CD14-positive monocyte (primary cell): ENCODE measurements around the gene EGF. TPM values are rescaled to one million over a fixed set of nuclear protein-coding genes. Genes with fewer than 3 reads are reported as not detected.

Source experiments
- DNase-seq, 3 donors: peaks; one replicate each; pipeline ENCODE4 v3.0.0-alpha.2; 2011 to 2022
- H2AFZ ChIP-seq: 2 replicates; pipeline ENCODE4 v1.6.0; 2012; ENCODE audit warnings: mild to moderate bottlenecking, low read depth, low read length, inconsistent platforms; ENCODE audit not compliant: insufficient read depth, poor library complexity, severe bottlenecking
- H3K27ac ChIP-seq, 2 donors: 1 replicate in 1 of 2; 2 replicates in 1 of 2; pipeline ENCODE4 v1.5.1; 2012 to 2013; ENCODE audit warnings: low read length in 2 of 2, control low read depth in 1 of 2, inconsistent platforms in 1 of 2, low read depth in 1 of 2, mild to moderate bottlenecking in 1 of 2
- H3K27me3 ChIP-seq, 2 donors: one replicate each; pipeline versions ENCODE4 v1.6.0 to v1.6.1; 2011 to 2013; ENCODE audit warnings: low read length in 2 of 2; ENCODE audit not compliant: control insufficient read depth in 2 of 2, insufficient read depth in 2 of 2
- H3K36me3 ChIP-seq, 2 donors: replicated peaks in 1 of 2; 1 replicate in 1 of 2; 2 replicates in 1 of 2; pipeline versions ENCODE4 v1.5.1 to v1.6.1; 2012 to 2013; ENCODE audit warnings: low read length in 2 of 2, control low read depth in 1 of 2, inconsistent platforms in 1 of 2, mild to moderate bottlenecking in 1 of 2; ENCODE audit not compliant: insufficient read depth in 2 of 2, control insufficient read depth in 1 of 2
- H3K4me1 ChIP-seq, 2 donors: 1 replicate in 1 of 2; 2 replicates in 1 of 2; pipeline versions ENCODE4 v1.5.1 to v1.6.1; 2012 to 2013; ENCODE audit warnings: low read length in 2 of 2, control low read depth in 1 of 2, inconsistent platforms in 1 of 2, mild to moderate bottlenecking in 1 of 2, moderate library complexity in 1 of 2; ENCODE audit not compliant: insufficient read depth in 2 of 2, control insufficient read depth in 1 of 2
- H3K4me2 ChIP-seq: replicated peaks from 2 replicates; pipeline ENCODE3; 2012; ENCODE audit warnings: low read length, moderate library complexity, mild to moderate bottlenecking; ENCODE audit not compliant: poor library complexity, severe bottlenecking; ENCODE audit errors: extremely low read depth
- H3K4me3 ChIP-seq, 3 experiments: fragments of 200-600 bp in 1 of 3; sonication (generic) in 1 of 3; replicated peaks in 1 of 3; 1 replicate in 2 of 3; 2 replicates in 1 of 3; pipeline ENCODE4 v1.5.1; 2011 to 2013; ENCODE audit warnings: low read length in 3 of 3, mild to moderate bottlenecking in 3 of 3, control low read depth in 2 of 3, low read depth in 2 of 3, inconsistent platforms in 1 of 3, moderate library complexity in 1 of 3
- H3K79me2 ChIP-seq: 2 replicates; pipeline ENCODE4 v1.6.0; 2012; ENCODE audit warnings: mild to moderate bottlenecking, control low read depth, inconsistent platforms, low read length, moderate library complexity; ENCODE audit not compliant: insufficient read depth
- H3K9ac ChIP-seq: 2 replicates; pipeline ENCODE4 v1.6.0; 2017; ENCODE audit warnings: low read length, mild to moderate bottlenecking; ENCODE audit not compliant: insufficient read depth, poor library complexity, severe bottlenecking
- H3K9me3 ChIP-seq, 2 donors: replicated peaks in 1 of 2; 1 replicate in 1 of 2; 2 replicates in 1 of 2; pipeline versions ENCODE4 v1.5.1 to v1.6.1; 2012 to 2013; ENCODE audit warnings: low read length in 2 of 2, control low read depth in 1 of 2; ENCODE audit not compliant: control insufficient read depth in 1 of 2, insufficient read depth in 1 of 2
- H4K20me1 ChIP-seq: 2 replicates; pipeline ENCODE4 v1.6.0; 2012; ENCODE audit warnings: mild to moderate bottlenecking, low read length, control low read depth, moderate library complexity; ENCODE audit not compliant: insufficient read depth
- H3K27ac Mint-ChIP-seq, 7 donors: one replicate each; pipeline ENCODE4 v1.8.0; 2020; ENCODE audit warnings: mild to moderate bottlenecking in 7 of 7, mixed read lengths in 7 of 7, moderate library complexity in 6 of 7, inconsistent platforms in 2 of 7
- H3K27me3 Mint-ChIP-seq, 3 donors: one replicate each; pipeline ENCODE4 v1.8.0; 2021 to 2022; ENCODE audit warnings: low read depth in 3 of 3, mild to moderate bottlenecking in 3 of 3, mixed read lengths in 3 of 3, moderate library complexity in 3 of 3, inconsistent platforms in 1 of 3
- H3K36me3 Mint-ChIP-seq, 2 donors: one replicate each; pipeline ENCODE4 v1.8.0; 2020; ENCODE audit warnings: mixed read lengths in 2 of 2, inconsistent platforms in 1 of 2, mild to moderate bottlenecking in 1 of 2
- H3K4me1 Mint-ChIP-seq: one replicate; pipeline ENCODE4 v1.8.0; 2020; ENCODE audit warnings: mild to moderate bottlenecking, mixed read lengths
- H3K4me3 Mint-ChIP-seq, 2 donors: one replicate each; pipeline ENCODE4 v1.8.0; 2020; ENCODE audit warnings: mild to moderate bottlenecking in 2 of 2, mixed read lengths in 2 of 2, moderate library complexity in 1 of 2
- H3K9me3 Mint-ChIP-seq, 7 donors: one replicate each; pipeline ENCODE4 v1.8.0; 2020 to 2022; ENCODE audit warnings: mixed read lengths in 7 of 7, mild to moderate bottlenecking in 6 of 7, moderate library complexity in 6 of 7, inconsistent platforms in 2 of 7
- CTCF ChIP-seq: fragments of 200-600 bp; IDR thresholded peaks from one replicate; pipeline ENCODE4 v1.8.0; 2022; ENCODE audit warnings: antibody characterized with exemption, mild to moderate bottlenecking
- WGBS: methylation state at CpG from one replicate; pipeline ENCODE4 v1.1.5; 2013; ENCODE audit warnings: missing lambda C conversion rate; ENCODE audit not compliant: insufficient coverage; 5-methylcytosine and 5-hydroxymethylcytosine counted together
- intact Hi-C, 2 donors: fragments of 100-400 bp; cut with micrococcal nuclease; formaldehyde crosslinking; loops; one replicate each; pipeline versions ENCODE4 v1.15.0 to v1.15.1; 2023
- polyA plus RNA-seq, 3 donors: library from polyadenylated mRNA; depleted of rRNA in 1 of 3; unstranded in 2 of 3; stranded (reverse) in 1 of 3; fragments of 300-500 nt in 2 of 3; fragments of >200 nt in 1 of 3; fragmentation: Illumina TruSeq in 2 of 3; gene quantifications; 1 replicate in 2 of 3; 2 replicates in 1 of 3; pipeline ENCODE4 v1.2.3, GENCODE V29; 2012 to 2021

The EGF gene
- polyA plus RNA-seq, 3 donors: 0.17 to 4.8 TPM; not detected in 1

- no peak overlapping the region for H3K4me2 ChIP-seq
- Mint-ChIP-seq H3K4me1 (peaks cover 4% of the 10 kb centered on the region), H3K27me3 (peaks cover 0 to 3% (median 2%) of the 10 kb centered on the region in 3 donors), H3K36me3 (no peaks in the 10 kb centered on the region), H3K9me3 (peaks cover 0 to 3% (median 0%) of the 10 kb centered on the region in 7 donors), H3K4me3 (no peak overlapping the region), H3K27ac (no peak overlapping the region)
- DNase-seq: no peak
- no peak overlapping the region for H3K4me3 ChIP-seq
- H3K9me3 ChIP-seq: no peaks in the 10 kb centered on the region
- WGBS: no CpG with 5 or more reads among the region's 1 CpG
- no peaks in the 10 kb centered on the region for H3K4me1 ChIP-seq
- no peaks in the 10 kb centered on the region for H4K20me1 ChIP-seq
- H3K27ac ChIP-seq: no peak overlapping the region
- no peak overlapping the region for H2AFZ ChIP-seq
- H3K9ac ChIP-seq: no peak overlapping the region
- intact Hi-C loops: no loop called here
- TF ChIP-seq CTCF: no peak
- H3K79me2 ChIP-seq: no peaks in the 10 kb centered on the region
- H3K27me3 ChIP-seq: no peaks in the 10 kb centered on the region
- H3K36me3 ChIP-seq: no peaks in the 10 kb centered on the region
Measured at GRCh38 chr4:109955146-109955545, 42.5 kb downstream of the EGF start.

- Mint-ChIP-seq H3K27ac (no peak overlapping the region), H3K27me3 (peaks cover 0 to 3% (median 0%) of the 10 kb centered on the region in 3 donors), H3K9me3 (peaks cover 0 to 2% (median 0%) of the 10 kb centered on the region in 7 donors), H3K4me1 (peaks cover 4% of the 10 kb centered on the region), H3K4me3 (no peak overlapping the region), H3K36me3 (no peaks in the 10 kb centered on the region)
- H3K27ac ChIP-seq: no peak overlapping the region
- H3K9me3 ChIP-seq: no peaks in the 10 kb centered on the region
- no peaks in the 10 kb centered on the region for H3K4me1 ChIP-seq
- no peak overlapping the region for H3K9ac ChIP-seq
- no peak for DNase-seq
- no peaks in the 10 kb centered on the region for H3K79me2 ChIP-seq
- no peaks in the 10 kb centered on the region for H3K27me3 ChIP-seq
- no peaks in the 10 kb centered on the region for H3K36me3 ChIP-seq
- 90% methylated on average over 2 of the region's 2 CpGs for WGBS
- TF ChIP-seq CTCF: no peak
- H3K4me2 ChIP-seq: no peak overlapping the region
- no peaks in the 10 kb centered on the region for H4K20me1 ChIP-seq
- intact Hi-C loops: no loop called here
- no peak overlapping the region for H3K4me3 ChIP-seq
- no peak overlapping the region for H2AFZ ChIP-seq
Measured at GRCh38 chr4:109957227-109957626, 44.5 kb downstream of the EGF start.
